Non-pigmented ciliary epithelial cell (primary cell): ENCODE data around the gene FCN1.

ENCODE experiments used
- DNase-seq: peaks from one replicate; pipeline ENCODE4 v3.0.0-alpha.2; 2010; ENCODE audit warnings: low read depth

Gene FCN1

DNA sequence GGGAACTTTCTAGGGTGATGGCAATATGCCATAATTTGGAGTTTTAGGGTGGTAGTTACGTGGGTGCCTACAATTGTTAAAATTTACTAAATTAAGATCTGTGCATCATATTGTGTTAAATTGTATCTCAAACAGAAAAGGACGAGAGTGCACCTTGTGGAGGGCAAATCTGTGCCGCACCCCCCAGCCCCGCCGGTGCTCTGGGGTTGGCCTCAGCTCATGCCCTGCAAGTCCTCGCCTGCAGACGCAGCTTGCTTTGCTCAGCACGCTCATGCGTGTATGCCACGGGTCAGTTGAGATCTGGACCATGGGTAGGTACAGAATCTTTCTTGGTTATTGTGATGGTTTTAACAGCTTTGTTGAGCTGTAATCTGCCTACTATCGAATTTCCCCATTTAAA, 33.7 kb upstream of the FCN1 start:
- DNase-seq = no peak

DNA sequence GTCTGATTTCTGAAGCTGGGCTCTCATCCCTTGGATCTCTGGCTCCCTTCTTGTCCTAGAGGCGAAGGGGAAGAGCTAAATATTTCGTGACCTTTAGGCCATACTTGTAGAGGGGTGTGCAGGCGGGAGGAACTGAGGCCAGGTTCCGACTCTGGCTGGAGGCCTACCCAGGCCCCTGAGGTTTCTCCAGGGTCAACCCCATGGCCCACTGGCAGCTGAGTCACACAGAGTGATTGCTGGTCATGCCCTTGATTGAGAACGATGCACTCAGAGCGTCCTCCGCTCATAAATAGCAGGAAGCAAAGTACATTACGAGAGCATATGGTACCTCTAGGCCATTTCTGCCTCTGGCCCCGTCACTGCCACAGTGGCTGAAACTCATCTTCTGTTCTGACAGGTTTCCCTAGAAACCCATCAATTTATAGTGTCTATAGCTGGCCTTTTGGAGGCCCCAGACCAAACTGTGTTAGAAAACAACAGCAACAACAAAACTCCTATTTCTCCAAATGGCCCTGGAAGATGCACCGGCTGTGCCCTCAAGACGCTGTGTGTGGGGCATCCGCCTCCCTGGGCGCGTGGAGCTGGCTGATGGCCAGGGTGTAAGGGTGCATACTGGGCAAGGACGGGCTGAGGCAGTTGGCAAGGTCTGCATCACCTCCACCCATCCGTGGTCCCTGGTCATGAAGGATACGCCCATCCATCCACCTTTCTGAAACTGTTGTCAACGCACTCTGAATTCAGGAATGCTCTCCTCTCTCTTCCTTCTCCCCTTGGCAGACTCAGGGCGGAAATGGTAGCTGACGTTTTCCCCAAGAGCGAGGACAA, 32.9 kb upstream of the FCN1 start:
- no peak for DNase-seq

DNA sequence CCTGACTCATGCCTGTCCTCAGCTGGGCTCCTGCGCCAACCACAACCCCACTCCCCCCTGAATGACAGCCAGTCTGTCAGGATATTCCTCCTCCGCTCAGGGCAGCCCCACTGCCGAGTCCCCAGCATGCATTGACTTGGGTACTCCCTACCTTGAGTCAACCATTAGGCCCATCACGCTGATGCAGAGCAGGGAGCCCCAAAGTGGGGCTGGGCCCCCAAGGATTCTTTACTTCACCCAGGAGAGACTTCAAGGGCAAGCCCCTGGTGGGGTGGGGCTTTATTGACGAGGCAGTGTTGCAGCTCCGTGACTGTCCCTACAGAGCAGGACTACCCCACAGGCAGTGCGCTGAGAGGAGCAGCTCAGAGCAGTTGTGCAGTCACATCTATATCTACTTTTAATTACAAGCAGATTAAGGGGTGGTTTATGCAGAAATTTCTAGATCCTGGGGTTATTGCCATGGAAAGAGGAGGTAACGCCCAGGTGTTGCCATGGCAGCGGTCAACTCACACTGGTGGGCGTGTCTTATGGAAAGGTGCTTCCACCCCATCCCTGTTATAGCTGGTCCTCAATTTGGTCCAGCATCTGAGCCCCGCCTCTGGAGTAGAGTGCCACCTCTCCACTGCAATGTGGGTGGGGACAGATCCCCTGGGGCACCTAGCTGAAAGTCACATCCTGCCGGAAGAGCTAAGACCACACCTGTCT, 32.1 kb upstream of the FCN1 start:
- no peak for DNase-seq

DNA sequence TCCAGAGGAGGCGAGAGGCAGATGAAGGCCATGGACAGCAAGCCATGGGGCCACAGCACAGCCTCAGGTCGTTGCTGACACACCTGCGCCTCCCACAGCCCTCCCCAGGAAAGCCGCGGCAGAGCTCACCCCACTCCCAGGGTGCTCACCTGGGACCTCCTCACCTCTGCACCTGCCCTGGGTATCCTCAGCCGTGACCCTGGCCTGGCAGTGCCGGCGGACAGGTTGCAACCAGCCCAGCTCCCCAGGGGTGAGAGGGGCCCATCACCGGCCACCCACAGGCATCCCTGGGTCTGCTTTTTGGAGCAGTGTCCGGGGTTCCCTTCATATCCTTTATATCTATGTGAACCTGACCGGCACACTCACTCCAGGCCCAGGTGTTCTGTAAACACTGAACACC, 30.4 kb upstream of the FCN1 start:
- no peak for DNase-seq

DNA sequence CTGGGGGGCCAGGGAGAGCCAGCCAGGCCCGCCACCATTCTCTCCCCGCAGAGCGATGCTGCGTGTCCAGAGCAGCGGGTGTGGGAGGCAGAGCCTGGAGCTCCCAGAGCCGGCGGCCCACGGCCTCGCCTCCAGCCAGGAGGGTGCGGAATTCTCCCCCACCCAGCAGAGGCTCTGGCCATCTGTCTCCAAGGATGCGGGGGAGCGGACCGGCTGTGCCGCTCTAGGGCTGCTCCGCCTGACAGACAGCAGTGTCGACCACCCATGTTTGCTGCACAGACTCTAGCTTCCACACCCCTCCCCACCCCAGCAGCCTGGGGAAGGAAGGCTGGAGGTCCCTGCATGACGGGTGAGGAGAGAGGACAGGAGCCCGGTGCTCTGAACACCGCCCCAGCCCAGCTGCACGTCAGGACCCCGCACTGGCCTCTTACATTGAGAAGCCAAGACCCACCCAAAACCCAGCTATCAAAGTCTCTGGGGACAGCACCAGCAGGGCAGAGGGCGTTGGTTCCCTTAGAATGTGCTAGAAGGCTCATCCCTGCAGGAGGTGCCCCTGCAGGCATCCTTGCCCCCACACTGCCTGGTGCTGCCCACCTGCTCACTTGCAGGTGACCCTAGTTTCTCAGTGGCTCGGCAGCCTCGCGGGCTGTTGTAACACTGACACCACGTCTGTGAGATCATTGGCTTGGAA, 29.7 kb upstream of the FCN1 start:
- no peak for DNase-seq

DNA sequence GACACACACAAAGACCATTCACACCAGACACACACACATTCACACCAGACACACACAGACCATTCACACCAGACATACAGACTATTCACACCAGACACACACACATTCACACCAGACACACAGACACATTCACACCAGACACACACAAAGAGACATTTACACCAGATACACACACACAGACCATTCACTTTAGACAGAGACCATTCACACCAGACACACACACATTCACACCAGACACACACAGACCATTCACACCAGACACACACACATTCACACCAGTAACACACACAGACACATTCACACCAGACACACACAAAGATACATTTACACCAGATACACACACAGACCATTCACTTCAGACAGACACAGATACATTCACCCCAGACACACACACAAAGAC, 29.0 kb upstream of the FCN1 start:
- DNase-seq = no peak

DNA sequence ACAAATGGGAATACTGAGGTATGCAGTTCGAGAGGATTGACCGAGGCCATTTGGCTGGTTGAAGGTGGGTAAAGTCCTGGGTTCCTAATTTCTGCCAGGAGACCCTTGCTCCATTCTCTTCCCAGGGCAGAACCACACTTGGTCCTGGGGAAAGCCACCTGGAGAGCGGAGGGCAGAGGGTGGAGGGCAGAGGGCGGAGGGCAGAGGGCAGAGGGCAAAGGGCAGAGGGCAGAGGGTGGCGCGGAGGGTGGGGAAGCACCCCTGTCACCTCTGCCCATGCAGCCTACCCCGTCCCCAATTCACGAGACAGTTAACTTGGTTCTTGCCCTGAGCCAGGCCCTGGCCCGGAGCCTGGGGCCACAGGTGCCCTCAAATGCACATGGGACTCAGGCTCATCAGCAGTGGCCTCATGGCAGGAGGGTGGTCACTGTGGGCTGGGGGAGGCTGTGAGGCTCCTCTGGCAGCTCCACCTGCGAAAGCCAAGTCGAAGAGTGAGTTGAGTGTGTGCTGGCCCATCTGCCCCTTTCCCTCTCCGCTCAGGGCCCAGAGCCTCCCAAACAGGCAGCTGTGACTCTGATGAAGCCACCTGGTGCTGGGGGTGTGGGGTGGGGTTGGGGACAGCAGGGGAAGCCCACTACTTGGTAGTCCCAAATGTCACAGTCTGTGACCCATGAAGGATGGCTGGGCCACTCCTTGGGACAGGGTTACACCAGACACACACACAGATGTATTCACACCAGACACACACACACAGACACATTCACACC, 28.0 kb upstream of the FCN1 start:
- no peak for DNase-seq

DNA sequence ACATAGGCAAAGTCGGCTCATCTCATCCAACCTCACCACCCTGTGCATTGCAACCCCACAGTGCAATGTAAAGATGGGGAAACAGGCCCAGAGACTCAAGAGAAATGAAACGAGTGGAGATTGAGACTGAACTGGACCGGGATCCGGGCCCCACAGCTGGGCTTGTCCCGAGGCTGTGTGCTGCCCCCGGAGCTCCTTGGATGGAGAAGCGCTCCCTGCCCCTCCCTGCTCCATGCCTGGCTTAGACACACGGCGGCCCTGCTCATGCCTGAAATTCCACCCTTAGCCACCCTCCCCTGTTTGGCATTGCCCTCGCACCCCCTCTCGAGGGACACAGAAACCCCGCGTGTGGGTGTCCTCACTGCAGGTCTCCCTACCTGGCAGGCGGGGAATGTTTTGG, 27.2 kb upstream of the FCN1 start:
- no peak for DNase-seq

DNA sequence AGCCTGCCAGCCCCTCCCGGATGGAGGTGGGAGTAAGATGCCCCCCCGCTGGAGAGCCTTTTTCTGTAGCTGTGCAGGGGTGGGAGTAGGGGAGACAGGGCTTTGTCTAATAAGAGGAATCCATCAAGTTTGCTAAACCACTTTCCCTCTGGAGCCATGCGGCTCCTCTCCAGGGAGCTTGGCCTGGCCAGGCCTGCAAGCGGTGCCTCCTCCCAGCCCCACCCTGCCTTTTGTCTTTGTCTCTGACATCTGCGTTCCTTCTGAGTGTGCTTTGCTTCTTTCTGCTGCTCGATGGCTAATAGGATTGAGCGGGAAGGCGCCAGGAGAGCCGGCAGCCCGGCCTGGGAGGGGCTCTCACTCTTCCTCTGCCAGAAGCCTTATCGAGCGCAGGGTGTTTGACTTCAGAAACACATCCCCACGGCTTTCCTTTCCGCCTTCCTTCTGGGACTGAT, 26.7 kb upstream of the FCN1 start:
- no peak for DNase-seq

DNA sequence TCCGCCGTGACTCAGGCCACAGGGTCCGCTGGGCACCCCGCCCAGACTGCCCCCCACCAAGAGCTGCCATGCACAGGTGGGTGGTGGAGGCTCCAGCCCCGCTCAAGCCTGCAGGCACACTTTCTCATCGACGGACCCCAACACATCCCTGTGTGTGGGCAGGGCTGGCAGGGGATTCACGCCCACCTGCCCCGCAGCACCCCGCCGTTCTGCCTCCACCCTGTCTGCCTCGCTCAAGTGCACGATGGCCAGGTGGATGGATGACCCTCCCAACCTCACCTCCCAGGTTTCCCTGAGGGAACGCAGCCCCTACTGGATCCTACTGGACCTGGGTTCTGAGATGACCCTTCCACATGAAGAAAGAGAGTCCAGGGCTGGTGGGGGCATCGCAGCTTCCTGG, 26.1 kb upstream of the FCN1 start:
- no peak for DNase-seq

DNA sequence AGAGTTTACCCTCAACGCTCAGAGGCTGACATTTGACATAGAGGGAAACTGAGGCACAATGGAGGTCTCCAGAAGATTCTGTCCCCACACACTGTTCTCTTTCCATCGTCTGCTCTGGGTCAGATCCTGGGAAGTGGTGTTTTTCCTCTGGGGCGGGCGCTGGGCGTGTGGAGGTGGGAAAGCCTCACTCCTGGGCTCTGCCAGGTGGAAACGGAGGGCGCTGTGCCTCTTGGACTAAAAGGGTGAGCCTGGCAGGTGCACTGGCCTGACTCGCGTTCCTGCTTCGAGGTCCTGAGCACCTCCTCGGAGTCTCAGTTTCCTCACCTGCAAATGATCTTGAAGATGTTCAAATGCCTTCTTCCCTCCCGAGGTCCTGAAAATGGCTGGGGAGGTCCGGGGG, 25.7 kb upstream of the FCN1 start:
- DNase-seq = no peak

DNA sequence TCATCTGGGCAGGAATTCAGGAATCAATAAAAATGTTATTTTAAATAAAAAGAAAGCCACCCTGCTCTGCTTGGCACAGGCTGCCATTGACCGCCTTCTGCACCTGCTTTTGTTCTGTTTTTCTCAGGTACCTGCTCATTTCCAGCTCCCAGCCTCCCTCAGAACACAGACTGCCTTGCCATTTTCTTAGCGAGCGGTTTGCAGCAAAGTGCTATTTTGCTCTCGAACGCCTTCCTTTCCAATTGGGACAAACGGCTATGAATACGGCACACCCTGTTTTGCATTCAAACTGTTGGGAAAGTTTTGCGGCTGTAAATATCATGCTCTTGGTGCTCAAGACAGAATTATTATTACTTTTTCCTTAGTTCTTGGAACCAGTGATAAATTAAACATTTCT, 25.1 kb upstream of the FCN1 start:
- DNase-seq = no peak

DNA sequence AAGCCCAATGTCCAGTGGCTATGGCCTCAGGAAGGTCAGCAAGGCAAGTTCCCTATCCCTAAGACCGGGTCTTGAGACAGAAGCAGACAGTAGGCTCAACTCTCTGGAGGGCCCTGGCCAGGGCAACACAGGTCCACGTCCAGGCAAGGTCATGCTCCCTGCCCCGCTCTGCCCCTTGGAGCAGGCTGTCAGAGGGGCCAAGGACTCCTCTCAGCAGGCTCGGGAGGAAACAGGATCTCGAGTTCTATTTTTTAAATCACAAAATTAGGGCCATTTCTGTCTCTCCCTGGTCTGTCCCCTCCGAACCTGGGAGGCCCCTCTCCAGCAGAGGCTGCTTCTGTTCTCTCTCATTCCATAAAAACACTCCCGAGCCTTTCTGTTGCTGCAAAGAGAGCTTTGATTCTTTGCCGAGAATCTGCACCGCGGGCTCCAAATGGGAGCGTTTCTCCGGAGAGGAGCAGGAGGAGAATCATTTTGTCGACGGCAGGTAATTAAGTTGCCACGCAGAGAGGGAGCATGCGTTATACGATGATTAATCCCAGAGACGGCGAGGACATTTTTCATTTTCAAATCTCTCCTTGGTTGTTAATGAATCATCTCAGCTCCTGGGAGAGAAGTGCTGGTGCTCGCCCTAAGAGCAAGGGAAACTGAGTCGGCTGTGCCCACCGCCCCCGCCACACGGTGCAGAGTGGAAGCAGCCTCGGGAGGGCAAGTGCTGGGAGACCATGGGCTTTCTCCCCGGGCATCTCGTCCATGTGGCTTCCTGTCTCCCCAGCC, 24.5 kb upstream of the FCN1 start:
- DNase-seq = no peak

DNA sequence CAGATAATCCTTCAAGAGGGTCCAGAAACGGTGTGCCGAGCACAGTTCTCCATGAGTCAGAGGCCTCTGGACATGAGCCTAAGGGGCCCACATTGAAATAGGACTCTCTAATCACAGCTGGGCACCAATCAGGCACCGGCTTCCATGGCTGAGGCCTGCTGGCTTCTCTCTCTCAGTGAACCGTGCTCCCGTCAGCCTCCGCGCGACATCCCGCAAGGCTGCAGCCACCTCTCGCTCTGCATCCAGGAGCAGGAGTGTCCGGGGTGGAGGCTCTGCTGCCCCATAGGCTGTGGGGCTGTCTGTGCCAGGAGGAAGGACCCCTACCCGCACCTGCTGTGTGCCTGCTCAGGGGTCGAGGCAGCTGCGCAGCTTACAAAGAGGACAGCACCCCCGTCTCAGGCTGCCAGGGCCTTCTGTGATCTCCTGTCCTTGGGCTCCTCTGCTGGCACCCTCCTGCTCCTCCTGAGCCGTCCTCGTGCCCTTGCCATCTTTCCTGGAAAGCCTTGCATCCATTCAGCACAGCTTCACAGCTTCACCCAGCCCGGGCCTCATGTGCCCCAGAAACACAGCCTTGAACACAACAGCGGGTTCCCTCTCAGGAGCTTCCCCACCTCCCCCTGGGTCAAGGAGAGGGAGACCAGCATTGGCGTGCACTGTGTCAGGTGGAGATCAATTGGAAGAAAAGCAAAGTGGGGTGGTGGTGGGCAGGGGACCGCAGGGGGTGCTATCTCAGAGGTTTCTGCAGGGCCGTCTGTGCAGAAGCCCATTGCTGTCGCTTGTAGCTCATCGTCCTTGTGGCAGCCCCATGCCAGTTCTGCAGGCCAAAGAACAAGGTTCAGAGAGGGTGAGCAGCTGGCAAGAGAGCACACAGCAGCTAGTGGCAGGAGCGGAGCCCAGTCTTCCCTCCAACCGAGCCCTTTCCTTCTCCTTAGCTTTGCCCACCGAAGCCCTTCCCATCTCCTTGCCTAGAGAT, 22.8 kb upstream of the FCN1 start:
- no peak for DNase-seq

DNA sequence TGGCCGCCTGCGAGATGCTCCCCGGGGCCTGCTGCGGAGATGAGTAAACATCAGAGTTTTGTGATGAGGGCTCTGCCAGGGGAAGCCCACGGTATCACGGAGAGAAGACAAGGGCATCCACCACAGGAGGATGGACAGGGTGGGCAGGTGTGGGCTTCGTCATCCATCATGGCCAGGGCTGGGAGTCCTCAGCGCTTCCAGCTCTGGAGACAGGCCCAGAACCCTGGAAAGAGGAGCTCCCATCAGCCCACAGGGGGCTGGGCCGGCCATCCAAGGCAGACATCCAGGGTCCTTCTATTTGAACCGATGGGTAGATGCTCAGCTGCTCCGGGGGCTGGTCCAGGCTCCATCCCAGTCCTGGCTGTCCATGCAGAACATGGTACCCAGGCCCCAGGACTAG, 22.1 kb upstream of the FCN1 start:
- no peak for DNase-seq

DNA sequence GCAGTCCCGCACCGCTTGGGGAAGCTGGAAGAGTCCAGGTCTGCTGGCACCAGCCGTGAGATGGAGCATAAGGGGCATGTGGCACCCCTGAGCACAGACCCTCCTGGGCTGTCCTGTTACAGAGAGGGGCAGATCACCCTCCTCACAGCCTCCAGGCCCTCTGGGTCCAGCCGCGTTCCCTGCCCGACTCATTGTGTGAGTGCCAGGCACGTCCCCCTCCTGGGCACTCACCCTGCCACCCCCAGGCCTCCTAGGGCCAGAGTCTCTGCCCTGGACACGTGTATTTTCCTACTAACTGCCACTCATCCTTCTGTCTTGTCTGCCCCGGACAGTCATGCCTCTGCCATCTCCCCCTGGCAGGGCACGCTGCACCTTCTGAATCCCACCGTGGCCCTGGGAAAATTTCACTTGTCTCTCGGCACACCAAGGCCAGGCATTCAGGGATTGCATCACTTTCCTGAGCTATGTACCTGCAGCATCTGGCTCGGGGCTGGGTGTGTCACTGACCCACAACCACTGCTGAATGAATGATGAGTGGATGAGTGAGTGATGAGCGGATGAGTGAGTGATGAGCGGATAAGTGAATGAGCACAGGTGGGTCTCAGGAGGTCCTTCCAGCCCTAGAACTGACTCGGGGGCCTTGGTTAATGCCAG, 21.5 kb upstream of the FCN1 start:
- DNase-seq = no peak

DNA sequence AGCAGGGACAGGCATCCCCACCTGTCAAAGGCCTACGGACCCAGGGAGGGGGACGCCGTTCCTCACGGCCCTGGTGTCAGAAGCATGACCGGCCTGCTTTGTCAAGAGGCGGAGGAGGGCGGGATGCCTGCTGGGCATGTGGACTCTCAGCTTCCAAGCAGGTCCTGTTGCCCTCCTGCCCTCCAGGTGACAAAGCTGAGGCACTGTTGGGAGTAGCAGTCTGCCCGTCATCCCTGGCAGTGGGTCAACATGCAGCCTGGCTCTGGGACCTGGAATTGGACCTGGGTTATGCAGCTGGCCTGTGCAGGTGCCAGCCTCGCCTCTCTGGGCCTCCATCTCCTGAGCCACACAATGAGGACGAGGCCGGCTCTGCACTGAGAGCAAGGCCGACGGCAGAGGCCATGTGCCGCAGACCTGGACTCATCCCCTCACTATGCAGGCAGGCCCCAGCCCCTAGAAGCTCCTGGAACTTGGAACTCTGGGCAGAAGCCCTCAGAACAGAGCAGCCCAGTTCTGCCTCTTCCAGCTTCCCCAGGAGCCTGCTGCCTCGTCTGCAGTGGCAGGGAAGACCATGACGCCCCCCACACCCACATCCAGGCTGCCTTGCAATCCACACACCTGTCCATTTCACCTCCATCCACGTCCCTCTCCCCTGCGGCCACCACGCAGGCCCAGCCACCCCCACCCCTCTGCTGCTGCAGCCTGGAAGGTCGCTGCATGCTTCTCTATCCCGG, 20.8 kb upstream of the FCN1 start:
- DNase-seq = no peak

DNA sequence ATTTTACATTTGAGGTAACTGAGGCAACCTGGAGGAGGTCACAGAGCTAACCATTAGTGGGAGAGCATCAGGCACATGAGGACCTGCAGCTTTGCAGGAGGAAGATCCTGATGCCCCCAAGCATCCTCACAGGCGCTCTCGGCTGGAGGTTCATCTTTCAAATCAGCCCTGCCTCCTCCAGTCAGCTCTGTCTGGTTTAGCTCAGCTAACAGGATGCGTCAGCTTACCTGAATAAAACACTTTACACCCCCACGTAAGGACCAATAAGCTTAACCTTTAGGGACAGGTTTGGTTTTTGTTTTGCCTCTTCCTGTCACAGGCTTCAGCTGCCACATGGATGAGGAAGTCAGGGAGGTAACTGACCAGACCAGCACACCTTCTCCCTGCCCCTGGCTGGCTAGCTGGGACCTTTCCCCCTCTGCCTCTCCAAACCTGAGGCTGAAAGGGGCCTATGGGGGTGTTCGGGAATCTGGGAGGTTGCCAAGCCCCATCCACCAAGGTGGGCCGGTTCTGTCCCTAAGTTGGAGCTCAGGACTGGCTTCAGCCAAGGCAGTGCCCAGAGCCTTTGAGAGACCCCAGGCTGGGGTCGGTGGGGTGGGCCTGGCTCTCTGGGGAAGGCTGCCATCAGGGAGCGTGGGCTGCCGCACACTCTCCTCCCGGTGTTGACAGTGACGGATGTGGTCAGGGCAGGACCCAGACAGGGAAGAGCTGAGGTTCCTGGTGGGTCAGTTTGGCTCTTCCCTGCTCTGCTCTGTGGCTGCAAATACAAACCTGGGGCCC, 20.0 kb upstream of the FCN1 start:
- DNase-seq = no peak
